Gastroesophageal sphincter (tissue), 4 donors: Measurements from ENCODE around the gene APP. TPM values are rescaled to one million over a fixed set of nuclear protein-coding genes. Genes with fewer than 3 reads are reported as not detected.

Experiments
- ATAC-seq: fragments of 150-250 bp; one replicate; pipeline ENCODE4 v1.9.1; 2016; ENCODE audit warnings: mild to moderate bottlenecking, moderate library complexity
- H3K27ac ChIP-seq, 4 donors: fragments of 200-600 bp; sonication (generic) in 3 of 4; 1 replicate in 3 of 4; 2 replicates in 1 of 4; pipeline ENCODE4 v1.5.1; 2016 to 2019
- H3K27me3 ChIP-seq: fragments of 200-600 bp; sonication (generic); one replicate; pipeline ENCODE4 v1.5.1; 2019
- H3K36me3 ChIP-seq, 2 donors: fragments of 200-600 bp; sonication (generic); one replicate each; pipeline ENCODE4 v1.5.1; 2019; ENCODE audit warnings: control low read depth in 1 of 2
- H3K4me1 ChIP-seq, 3 donors: fragments of 200-600 bp; sonication (generic); 1 replicate in 2 of 3; 2 replicates in 1 of 3; pipeline ENCODE4 v1.5.1; 2016 to 2019; ENCODE audit warnings: control low read depth in 2 of 3
- H3K4me3 ChIP-seq, 2 donors: fragments of 200-600 bp; sonication (generic); one replicate each; pipeline ENCODE4 v1.5.1; 2019; ENCODE audit warnings: mild to moderate bottlenecking in 1 of 2, moderate library complexity in 1 of 2
- H3K9me3 ChIP-seq, 3 donors: fragments of 200-600 bp; sonication (generic); one replicate each; pipeline ENCODE4 v1.5.1; 2017 to 2019; ENCODE audit warnings: control low read depth in 2 of 3
- EP300 ChIP-seq: sonication (generic); formaldehyde crosslinking; IDR thresholded peaks from one replicate; pipeline ENCODE4 v1.6.1; 2017; ENCODE audit warnings: antibody characterized with exemption, mild to moderate bottlenecking
- POLR2A ChIP-seq, 2 donors: fragments of 450-650 bp; IDR thresholded peaks; one replicate each; pipeline ENCODE4 v1.6.1; 2017; ENCODE audit warnings: antibody characterized with exemption in 2 of 2, mild to moderate bottlenecking in 2 of 2, moderate library complexity in 1 of 2
- POLR2AphosphoS5 ChIP-seq: sonication (generic); formaldehyde crosslinking; IDR thresholded peaks from one replicate; pipeline ENCODE4 v1.6.1; 2017; ENCODE audit warnings: antibody characterized with exemption
- WGBS, 2 donors: methylation state at CpG; one replicate each; pipeline ENCODE4 v1.1.5; 2018; ENCODE audit warnings: low coverage in 1 of 2; 5-methylcytosine and 5-hydroxymethylcytosine counted together
- total RNA-seq, 4 donors: library from RNA; depleted of rRNA; stranded (reverse); fragments of >200 nt; gene quantifications; one replicate each; pipeline ENCODE4 v1.1.0, GENCODE V29; 2016
- TF ChIP-seq, protein P1 (sequence below), 4 experiments: fragments of 200-600 bp in 2 of 4; fragments of 450-650 bp in 2 of 4; sonication (generic) in 1 of 4; IDR thresholded peaks; one replicate each; pipeline ENCODE4 v1.5.1; 2017 to 2019; ENCODE audit warnings: antibody characterized with exemption in 4 of 4, mild to moderate bottlenecking in 2 of 4, moderate library complexity in 2 of 4

APP gene
- total RNA-seq, 4 donors from 2014 or later, result 282 to 724 (median 545) TPM

DNA sequence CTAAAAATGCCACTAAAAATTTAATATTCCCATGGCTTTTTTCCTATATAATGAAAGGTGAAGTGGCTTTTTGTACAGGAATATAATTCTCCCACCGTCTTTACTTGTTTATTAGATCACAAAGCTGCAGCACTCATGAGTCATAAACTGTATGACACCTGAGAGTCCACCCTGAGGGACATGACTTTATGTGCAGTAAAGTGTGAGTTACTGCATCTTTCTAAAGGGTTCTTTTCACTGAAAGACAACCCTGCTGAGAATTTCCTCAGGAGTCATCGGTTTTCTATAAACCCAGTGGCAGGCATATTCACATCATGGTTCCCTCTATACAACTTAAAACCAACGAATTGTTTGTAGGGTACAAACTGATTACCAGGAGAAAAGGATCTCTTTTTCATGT lies 77.4 kb downstream of the APP start:
- 33 to 73% methylated on average over 1 to 3 of the region's 3 CpGs for WGBS, 2 donors
- no peaks in the 10 kb centered on the region for H3K27me3 ChIP-seq
- H3K27ac ChIP-seq, result no peak overlapping the region
- no peaks in the 10 kb centered on the region for H3K4me1 ChIP-seq
- H3K4me3 ChIP-seq, result no peak overlapping the region
- TF ChIP-seq EP300, result no peak
- no peak for TF ChIP-seq POLR2A (IDR thresholded peaks at IDR 0.05)
- no peak for TF ChIP-seq POLR2AphosphoS5
- TF ChIP-seq, protein P1, sequence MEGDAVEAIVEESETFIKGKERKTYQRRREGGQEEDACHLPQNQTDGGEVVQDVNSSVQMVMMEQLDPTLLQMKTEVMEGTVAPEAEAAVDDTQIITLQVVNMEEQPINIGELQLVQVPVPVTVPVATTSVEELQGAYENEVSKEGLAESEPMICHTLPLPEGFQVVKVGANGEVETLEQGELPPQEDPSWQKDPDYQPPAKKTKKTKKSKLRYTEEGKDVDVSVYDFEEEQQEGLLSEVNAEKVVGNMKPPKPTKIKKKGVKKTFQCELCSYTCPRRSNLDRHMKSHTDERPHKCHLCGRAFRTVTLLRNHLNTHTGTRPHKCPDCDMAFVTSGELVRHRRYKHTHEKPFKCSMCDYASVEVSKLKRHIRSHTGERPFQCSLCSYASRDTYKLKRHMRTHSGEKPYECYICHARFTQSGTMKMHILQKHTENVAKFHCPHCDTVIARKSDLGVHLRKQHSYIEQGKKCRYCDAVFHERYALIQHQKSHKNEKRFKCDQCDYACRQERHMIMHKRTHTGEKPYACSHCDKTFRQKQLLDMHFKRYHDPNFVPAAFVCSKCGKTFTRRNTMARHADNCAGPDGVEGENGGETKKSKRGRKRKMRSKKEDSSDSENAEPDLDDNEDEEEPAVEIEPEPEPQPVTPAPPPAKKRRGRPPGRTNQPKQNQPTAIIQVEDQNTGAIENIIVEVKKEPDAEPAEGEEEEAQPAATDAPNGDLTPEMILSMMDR (IDR thresholded peaks at IDR 0.05), result no peak
- peaks cover 0 to 15% of the 10 kb centered on the region in 2 donors for H3K36me3 ChIP-seq
- no peaks in the 10 kb centered on the region for H3K9me3 ChIP-seq
- no peak for ATAC-seq

DNA sequence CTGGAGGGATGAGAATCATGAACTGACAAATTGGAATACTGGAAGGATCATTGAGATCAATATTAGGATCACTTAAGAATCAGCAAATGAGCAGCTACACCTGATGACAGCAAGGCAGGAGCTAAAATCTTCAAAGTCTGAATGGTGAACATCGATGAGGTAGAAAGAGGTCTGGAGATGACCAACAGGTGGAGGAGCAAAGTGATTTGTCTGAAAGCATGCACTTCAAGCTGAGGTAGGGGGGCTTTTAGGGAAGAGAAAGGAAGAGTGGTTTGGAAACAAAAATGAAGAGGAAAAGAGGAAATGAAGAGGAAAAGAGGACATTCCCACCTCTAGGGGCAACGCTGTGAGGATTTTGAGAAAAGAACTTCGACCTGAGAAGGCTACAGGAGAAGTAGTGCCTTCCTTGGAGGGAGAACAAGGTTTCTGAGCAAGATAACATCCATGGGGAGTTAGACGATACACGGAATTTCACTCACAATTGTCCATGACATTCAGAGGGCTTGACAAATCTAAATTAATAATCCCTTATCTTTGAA lies 79.0 kb downstream of the APP start:
- ATAC-seq, result no peak
- Histone ChIP-seq H3K4me1 (no peaks in the 10 kb centered on the region), H3K27me3 (no peaks in the 10 kb centered on the region), H3K36me3 (peaks cover 0 to 15% of the 10 kb centered on the region in 2 donors), H3K27ac (no peak overlapping the region), H3K4me3 (no peak overlapping the region), H3K9me3 (no peaks in the 10 kb centered on the region)
- TF ChIP-seq EP300, result no peak
- TF ChIP-seq POLR2AphosphoS5, result no peak
- TF ChIP-seq, protein P1 (IDR thresholded peaks at IDR 0.05), result no peak
- no peak for TF ChIP-seq POLR2A (IDR thresholded peaks at IDR 0.05)
- 93 to 95% methylated on average over 4 to 5 of the region's 5 CpGs for WGBS, 2 donors

DNA sequence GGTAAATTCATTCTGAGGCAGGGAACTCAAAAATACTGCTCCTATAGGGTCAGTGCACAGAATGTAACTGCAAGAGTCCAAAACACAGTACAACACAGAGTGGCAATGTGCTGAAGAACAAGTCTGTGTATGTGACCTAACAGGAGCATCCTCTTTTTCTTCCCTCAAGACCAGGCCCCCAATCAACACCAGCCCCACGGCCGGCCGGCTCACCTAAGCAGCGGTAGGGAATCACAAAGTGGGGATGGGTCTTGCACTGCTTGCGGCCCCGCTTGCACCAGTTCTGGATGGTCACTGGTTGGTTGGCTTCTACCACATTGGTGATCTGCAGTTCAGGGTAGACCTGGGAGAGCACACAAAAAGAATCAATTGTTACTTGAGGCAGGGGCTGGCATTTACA lies 80.8 kb downstream of the APP start:
- WGBS, 2 donors, result 93 to 94% methylated on average over 3 to 6 of the region's 6 CpGs

DNA sequence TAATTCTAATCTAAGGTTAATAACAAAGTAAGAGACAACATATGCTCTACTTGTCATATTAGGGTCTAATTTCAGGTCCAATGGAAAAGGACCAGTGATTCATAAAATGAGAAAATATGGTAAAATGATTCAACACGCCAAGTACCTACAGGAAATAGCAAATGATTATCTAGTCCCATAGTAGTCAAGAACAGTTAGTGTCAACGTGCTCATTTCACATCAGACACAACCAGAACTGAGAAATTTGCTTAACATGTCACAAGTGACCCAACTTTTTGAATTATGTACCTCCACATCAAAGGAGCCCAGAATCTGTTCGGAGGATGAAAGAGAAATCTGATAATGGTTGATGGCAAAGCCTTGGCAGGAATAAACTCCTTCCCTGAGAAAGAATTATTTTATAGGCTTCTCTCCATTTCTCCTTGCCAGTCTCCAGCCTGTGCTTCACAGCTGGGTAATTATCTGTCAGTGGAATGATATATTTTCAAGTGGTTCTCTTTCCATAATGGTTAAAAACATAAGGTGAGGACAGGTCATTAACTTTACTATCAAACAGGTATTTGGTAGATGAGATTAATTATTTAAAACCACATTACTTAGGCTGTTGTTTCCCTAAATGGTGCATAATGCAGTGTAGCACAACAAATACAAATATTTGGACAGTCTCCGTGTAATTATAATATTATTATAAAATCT lies 83.2 kb downstream of the APP start:
- Histone ChIP-seq H3K27ac (no peak overlapping the region), H3K9me3 (no peaks in the 10 kb centered on the region), H3K27me3 (no peaks in the 10 kb centered on the region), H3K4me1 (no peaks in the 10 kb centered on the region), H3K4me3 (no peak overlapping the region), H3K36me3 (peaks cover 0 to 15% of the 10 kb centered on the region in 2 donors)
- WGBS, 2 donors, result 55 to 75% methylated on average over 4 of the region's 4 CpGs
- TF ChIP-seq POLR2A (IDR thresholded peaks at IDR 0.05) (no peak), POLR2AphosphoS5 (no peak), EP300 (no peak)
- TF ChIP-seq, protein P1 (IDR thresholded peaks at IDR 0.05), result no peak
- no peak for ATAC-seq

More for the DNA sequence above, 80.8 kb downstream of the APP start:
- Histone ChIP-seq H3K27me3 (no peaks in the 10 kb centered on the region), H3K27ac (no peak overlapping the region), H3K36me3 (peaks cover 0 to 15% of the 10 kb centered on the region in 2 donors), H3K9me3 (no peaks in the 10 kb centered on the region), H3K4me3 (no peak overlapping the region), H3K4me1 (no peaks in the 10 kb centered on the region)
- TF ChIP-seq POLR2A (IDR thresholded peaks at IDR 0.05) (no peak), EP300 (no peak), POLR2AphosphoS5 (no peak)
- TF ChIP-seq, protein P1 (IDR thresholded peaks at IDR 0.05), result no peak
- no peak for ATAC-seq

DNA sequence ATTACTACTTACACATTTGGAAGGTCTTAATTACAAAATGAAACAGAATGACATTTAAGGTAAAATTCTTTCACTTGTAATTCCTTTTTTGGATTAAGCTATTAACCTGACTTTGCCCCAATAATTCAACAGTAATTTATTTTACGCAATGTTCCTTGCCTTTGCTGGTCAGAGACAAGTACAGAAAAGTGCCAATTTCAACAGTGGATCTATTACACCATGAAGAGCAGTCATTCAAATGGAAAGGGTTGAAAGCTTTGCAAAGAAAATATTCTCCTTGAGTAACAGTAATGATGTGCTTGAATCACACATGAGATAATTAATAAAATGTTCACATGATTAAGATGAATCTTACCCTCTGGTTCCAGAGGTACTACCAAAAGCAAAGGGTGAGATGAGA lies 84.7 kb downstream of the APP start:
- no peak overlapping the region for H3K27ac ChIP-seq
- WGBS, 2 donors, result 100% methylated on average over 1 of the region's 1 CpG
- H3K4me3 ChIP-seq, result no peak overlapping the region
- no peaks in the 10 kb centered on the region for H3K9me3 ChIP-seq
- no peaks in the 10 kb centered on the region for H3K27me3 ChIP-seq
- no peak for ATAC-seq
- H3K36me3 ChIP-seq, result peaks cover 0 to 15% of the 10 kb centered on the region in 2 donors
- TF ChIP-seq, protein P1 (IDR thresholded peaks at IDR 0.05), result no peak
- no peak for TF ChIP-seq POLR2A (IDR thresholded peaks at IDR 0.05)
- no peak for TF ChIP-seq POLR2AphosphoS5
- no peak for TF ChIP-seq EP300
- H3K4me1 ChIP-seq, result no peaks in the 10 kb centered on the region
